ENCODE data around the gene E2F8. TPM values are rescaled to one million over a fixed set of nuclear protein-coding genes. Genes with fewer than 3 reads are reported as not detected.
A peak's percentile ranks its signal among the peaks of the same experiment; 100 is the strongest.

Gene E2F8
- total RNA-seq, 1 experiment from 2014 or later = 18.4 TPM

DNA sequence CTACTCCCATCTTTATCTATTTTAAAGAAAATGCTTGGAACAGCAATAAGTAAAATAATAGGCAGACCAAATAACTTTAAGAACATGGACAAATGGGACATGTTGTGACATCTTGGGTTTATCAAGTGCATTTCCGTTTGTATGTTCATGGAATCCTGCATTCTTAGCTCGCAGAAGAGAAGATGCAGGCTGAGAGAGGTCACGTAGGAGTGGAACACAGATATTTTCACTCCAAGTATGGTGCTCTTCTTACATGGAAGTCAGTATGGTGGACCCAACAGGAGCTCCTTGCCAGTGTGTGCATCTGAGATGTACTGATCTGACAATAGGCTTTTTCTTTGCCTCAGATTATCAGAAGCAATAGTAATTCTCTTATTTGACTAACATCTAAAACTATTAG is 1.7 kb downstream of the E2F8 start:
- intact Hi-C loops (cut with micrococcal nuclease) = no loop called here

More for the DNA sequence above, 1.7 kb downstream of the E2F8 start:
- Histone ChIP-seq H3K27ac (ENCODE audit: low read depth, low read length) (no peak overlapping the region), H3K9ac (ENCODE audit: low read length) (no peak overlapping the region), H3K4me2 (ENCODE audit: low read length) (peak overlapping the region; percentile 83; the same call in 1 of the 2 replicates), H3K27me3 (ENCODE audit: insufficient read depth, low read length) (no peaks in the 10 kb centered on the region), H3K4me3 (replicated peaks in 1 of 2; ENCODE audit: low read depth in 1 of 2, low read length in 2 of 2) (no peak overlapping the region; a peak in 1 of 4 replicates), H3K9me3 (ENCODE audit: control insufficient read depth in 1 of 2, insufficient read depth in 1 of 2, low read depth in 1 of 2, low read length in 2 of 2) (no peaks in the 10 kb centered on the region), H3K79me2 (ENCODE audit: insufficient read depth, low read length) (peaks cover 22% of the 10 kb centered on the region), H4K20me1 (ENCODE audit: insufficient read depth) (no peaks in the 10 kb centered on the region), H3K36me3 (ENCODE audit: control insufficient read depth in 1 of 2, insufficient read depth in 2 of 2, low read length in 2 of 2) (peaks cover 8 to 24% of the 10 kb centered on the region in 2 experiments; a peak in 2 of 4 replicates), H3K9me2 (ENCODE audit: insufficient read depth) (no peaks in the 10 kb centered on the region), H3K4me1 (ENCODE audit: control insufficient read depth in 1 of 2, insufficient read depth in 2 of 2, low read length in 2 of 2) (peaks cover 3 to 41% of the 10 kb centered on the region in 2 experiments; a peak in 3 of 4 replicates), H2AFZ (ENCODE audit: low read depth, low read length, poor library complexity, severe bottlenecking) (no peak overlapping the region)
- DNase-seq (ENCODE audit: low read depth, low spot score) = no peak
- POLR2A ChIA-PET = no interaction called here
- ATAC-seq = no peak
- CTCF ChIA-PET = no interaction called here
- RAD21 ChIA-PET (ENCODE audit: low non-redundant PET in 1 of 2, low total read pairs in 2 of 2, uncharacterized antibody in 2 of 2, unreplicated experiment in 2 of 2) = no interaction called here
- TSS peak; percentile 23 for BruUV-seq (replicated peaks)
- TF ChIP-seq EZH2phosphoT487 (IDR thresholded peaks at IDR 0.05; ENCODE audit: borderline replicate concordance) (no peak), TCF7L2 (IDR thresholded peaks at IDR 0.05; ENCODE audit: borderline replicate concordance, extremely low read depth, insufficient read depth, insufficient read length) (no peak), CEBPB (IDR thresholded peaks at IDR 0.05; ENCODE audit: low read depth) (no peak), ELF1 (IDR thresholded peaks at IDR 0.05; ENCODE audit: borderline replicate concordance, low read depth) (no peak), FOSL1 (IDR thresholded peaks at IDR 0.05; ENCODE audit: low read depth) (no peak), EGR1 (IDR thresholded peaks at IDR 0.05; ENCODE audit: low read depth) (no peak), SIN3A (IDR thresholded peaks at IDR 0.05; ENCODE audit: low read depth) (no peak), CBX3 (IDR thresholded peaks at IDR 0.05; ENCODE audit: low read depth) (no peak), SRF (IDR thresholded peaks at IDR 0.05; ENCODE audit: low read depth) (no peak), POLR2AphosphoS5 (IDR thresholded peaks at IDR 0.05; ENCODE audit: low read depth, low read length) (no peak), YY1 (IDR thresholded peaks at IDR 0.05; ENCODE audit: extremely low read depth, insufficient replicate concordance, low read depth, low read length) (no peak), REST (IDR thresholded peaks at IDR 0.05; ENCODE audit: low read depth) (no peak), ZFX (IDR thresholded peaks at IDR 0.05) (no peak), EZH2 (IDR thresholded peaks at IDR 0.05) (no peak), JUND (IDR thresholded peaks at IDR 0.05) (no peak), RAD21 (IDR thresholded peaks at IDR 0.05; ENCODE audit: low read depth) (no peak), SP1 (IDR thresholded peaks at IDR 0.05; ENCODE audit: low read depth) (no peak)
- TF ChIP-seq, protein P1, sequence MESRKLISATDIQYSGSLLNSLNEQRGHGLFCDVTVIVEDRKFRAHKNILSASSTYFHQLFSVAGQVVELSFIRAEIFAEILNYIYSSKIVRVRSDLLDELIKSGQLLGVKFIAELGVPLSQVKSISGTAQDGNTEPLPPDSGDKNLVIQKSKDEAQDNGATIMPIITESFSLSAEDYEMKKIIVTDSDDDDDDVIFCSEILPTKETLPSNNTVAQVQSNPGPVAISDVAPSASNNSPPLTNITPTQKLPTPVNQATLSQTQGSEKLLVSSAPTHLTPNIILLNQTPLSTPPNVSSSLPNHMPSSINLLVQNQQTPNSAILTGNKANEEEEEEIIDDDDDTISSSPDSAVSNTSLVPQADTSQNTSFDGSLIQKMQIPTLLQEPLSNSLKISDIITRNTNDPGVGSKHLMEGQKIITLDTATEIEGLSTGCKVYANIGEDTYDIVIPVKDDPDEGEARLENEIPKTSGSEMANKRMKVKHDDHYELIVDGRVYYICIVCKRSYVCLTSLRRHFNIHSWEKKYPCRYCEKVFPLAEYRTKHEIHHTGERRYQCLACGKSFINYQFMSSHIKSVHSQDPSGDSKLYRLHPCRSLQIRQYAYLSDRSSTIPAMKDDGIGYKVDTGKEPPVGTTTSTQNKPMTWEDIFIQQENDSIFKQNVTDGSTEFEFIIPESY (IDR thresholded peaks at IDR 0.05; ENCODE audit: extremely low read depth, insufficient replicate concordance, low read length) = no peak
- TF ChIP-seq, protein P2, sequence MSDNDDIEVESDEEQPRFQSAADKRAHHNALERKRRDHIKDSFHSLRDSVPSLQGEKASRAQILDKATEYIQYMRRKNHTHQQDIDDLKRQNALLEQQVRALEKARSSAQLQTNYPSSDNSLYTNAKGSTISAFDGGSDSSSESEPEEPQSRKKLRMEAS (IDR thresholded peaks at IDR 0.05) = no peak

Measured in HCT116 (cell line).